ENCODE measurements around the gene EPHA6.
A peak's percentile ranks its signal among the peaks of the same experiment; 100 is the strongest.

Gene EPHA6

GRCh38 chr3:97765336-97765735, 950.9 kb downstream of the EPHA6 start:
- DNase-seq (ENCODE audit: low read depth): no peak
- no peak for TF ChIP-seq CTCF (conservative IDR thresholded peaks at IDR 0.05; ENCODE audit: low read depth, low read length)
- H3K4me3 ChIP-seq (ENCODE audit: low read length): peak overlapping the region; percentile 96

GRCh38 chr3:97772926-97773325, 958.5 kb downstream of the EPHA6 start:
- no peak for DNase-seq (ENCODE audit: low read depth)
- H3K4me3 ChIP-seq (ENCODE audit: low read length): no peak overlapping the region
- TF ChIP-seq CTCF (conservative IDR thresholded peaks at IDR 0.05; ENCODE audit: low read depth, low read length): no peak

- H3K4me3 ChIP-seq (ENCODE audit: low read length): no peak overlapping the region
- no peak for TF ChIP-seq CTCF (conservative IDR thresholded peaks at IDR 0.05; ENCODE audit: low read depth, low read length)
- no peak for DNase-seq (ENCODE audit: low read depth)
Measured at GRCh38 chr3:97778152-97778551, 963.8 kb downstream of the EPHA6 start.

DNA sequence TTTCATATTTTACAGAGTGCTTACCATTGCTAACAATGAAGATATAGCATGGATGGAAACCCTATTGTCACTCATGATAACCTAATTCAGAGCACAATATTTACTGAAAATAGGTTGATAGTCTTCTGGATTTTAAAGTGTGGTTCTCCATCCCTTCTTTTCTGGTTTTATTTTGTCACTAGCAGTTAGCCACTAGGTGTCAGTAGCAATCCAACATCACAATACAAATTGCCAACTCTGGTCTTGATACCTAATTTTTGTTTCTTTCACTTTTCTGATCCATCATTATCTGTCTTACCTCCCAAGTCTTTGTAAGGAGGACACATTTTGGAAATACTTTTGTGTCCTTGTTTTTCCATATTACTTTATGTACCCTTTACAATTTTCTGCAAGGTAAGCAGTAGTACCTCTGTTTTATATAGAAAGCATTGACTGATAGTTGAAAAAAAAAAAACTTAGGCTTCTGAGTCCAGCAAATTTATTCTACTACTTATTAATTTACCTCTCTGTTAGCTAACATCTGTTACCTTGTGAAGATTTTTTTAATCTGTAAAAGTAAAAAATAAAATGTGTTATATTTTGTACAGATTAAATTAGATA, 979.1 kb downstream of the EPHA6 start:
- TF ChIP-seq CTCF (conservative IDR thresholded peaks at IDR 0.05; ENCODE audit: low read depth, low read length): peak; percentile 72
- H3K4me3 ChIP-seq (ENCODE audit: low read length): no peak overlapping the region
- peak; percentile 13 for DNase-seq (ENCODE audit: low read depth)

GRCh38 chr3:97795951-97796350, 981.6 kb downstream of the EPHA6 start:
- no peak overlapping the region for H3K4me3 ChIP-seq (ENCODE audit: low read length)
- DNase-seq (ENCODE audit: low read depth): no peak
- TF ChIP-seq CTCF (conservative IDR thresholded peaks at IDR 0.05; ENCODE audit: low read depth, low read length): no peak

Measured in retinal pigment epithelial cell (primary cell).